GDM1 (cell line): Measurements from ENCODE around the gene NTSR1.

Experiments
- DNase-seq: peaks from one replicate; lab custom pipeline; 2025; lab: John Stamatoyannopoulos, UW

NTSR1 gene

GRCh38 chr20:62708591-62709536, at the start of gene NTSR1:
NTSR1 (plus strand) TSS chr20:62708836; CDS start chr20:62709208, 372 bp downstream.
- no peak for DNase-seq

GRCh38 chr20:62659488-62660239, 49.0 kb upstream of the NTSR1 start:
- no peak for DNase-seq

GRCh38 chr20:62660240-62660615, 48.4 kb upstream of the NTSR1 start:
- DNase-seq, result no peak

GRCh38 chr20:62660768-62661167, 47.9 kb upstream of the NTSR1 start:
- no peak for DNase-seq

GRCh38 chr20:62661647-62662046, 47.0 kb upstream of the NTSR1 start:
- DNase-seq, result no peak

- no peak for DNase-seq
Observed at GRCh38 chr20:62662422-62662821, 46.2 kb upstream of the NTSR1 start.

GRCh38 chr20:62663145-62664018, 45.3 kb upstream of the NTSR1 start:
- DNase-seq, result no peak

- no peak for DNase-seq
Observed at GRCh38 chr20:62664019-62664971, 44.3 kb upstream of the NTSR1 start.

GRCh38 chr20:62665153-62665754, 43.4 kb upstream of the NTSR1 start:
- no peak for DNase-seq

GRCh38 chr20:62665826-62666735, 42.6 kb upstream of the NTSR1 start:
- DNase-seq, result no peak

GRCh38 chr20:62666736-62667529, 41.7 kb upstream of the NTSR1 start:
- DNase-seq, result no peak

GRCh38 chr20:62667530-62668440, 40.9 kb upstream of the NTSR1 start:
- no peak for DNase-seq

GRCh38 chr20:62668441-62669027, 40.1 kb upstream of the NTSR1 start:
- DNase-seq, result no peak

- no peak for DNase-seq
Observed at GRCh38 chr20:62669249-62669648, 39.4 kb upstream of the NTSR1 start.

- no peak for DNase-seq
Observed at GRCh38 chr20:62670156-62670555, 38.5 kb upstream of the NTSR1 start.

- no peak for DNase-seq
Observed at GRCh38 chr20:62670998-62671397, 37.6 kb upstream of the NTSR1 start.

GRCh38 chr20:62671765-62672164, 36.9 kb upstream of the NTSR1 start:
- no peak for DNase-seq
